22Rv1 (cell line): Measurements from ENCODE around the gene GIPC3.

Source experiments
- H3K27ac ChIP-seq: fragments of 450-650 bp; 2 replicates; pipeline ENCODE4 v1.5.1; 2017
- ZFX ChIP-seq: fragments of 450-650 bp; IDR thresholded peaks from 2 replicates; pipeline ENCODE4 v1.6.1; 2017; ENCODE audit warnings: antibody characterized with exemption, borderline replicate concordance
- TF ChIP-seq, protein P1 (sequence below): fragments of 450-650 bp; IDR thresholded peaks from 2 replicates; pipeline ENCODE4 v1.5.1; 2017; ENCODE audit warnings: mild to moderate bottlenecking

The GIPC3 gene

GRCh38 chr19:3613818-3614661, 28.8 kb downstream of the GIPC3 start:
- H3K27ac ChIP-seq = peak overlapping the region; percentile 60; the same call in 1 of the 2 replicates
- TF ChIP-seq, protein P1, sequence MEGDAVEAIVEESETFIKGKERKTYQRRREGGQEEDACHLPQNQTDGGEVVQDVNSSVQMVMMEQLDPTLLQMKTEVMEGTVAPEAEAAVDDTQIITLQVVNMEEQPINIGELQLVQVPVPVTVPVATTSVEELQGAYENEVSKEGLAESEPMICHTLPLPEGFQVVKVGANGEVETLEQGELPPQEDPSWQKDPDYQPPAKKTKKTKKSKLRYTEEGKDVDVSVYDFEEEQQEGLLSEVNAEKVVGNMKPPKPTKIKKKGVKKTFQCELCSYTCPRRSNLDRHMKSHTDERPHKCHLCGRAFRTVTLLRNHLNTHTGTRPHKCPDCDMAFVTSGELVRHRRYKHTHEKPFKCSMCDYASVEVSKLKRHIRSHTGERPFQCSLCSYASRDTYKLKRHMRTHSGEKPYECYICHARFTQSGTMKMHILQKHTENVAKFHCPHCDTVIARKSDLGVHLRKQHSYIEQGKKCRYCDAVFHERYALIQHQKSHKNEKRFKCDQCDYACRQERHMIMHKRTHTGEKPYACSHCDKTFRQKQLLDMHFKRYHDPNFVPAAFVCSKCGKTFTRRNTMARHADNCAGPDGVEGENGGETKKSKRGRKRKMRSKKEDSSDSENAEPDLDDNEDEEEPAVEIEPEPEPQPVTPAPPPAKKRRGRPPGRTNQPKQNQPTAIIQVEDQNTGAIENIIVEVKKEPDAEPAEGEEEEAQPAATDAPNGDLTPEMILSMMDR = no peak
- no peak for TF ChIP-seq ZFX

DNA sequence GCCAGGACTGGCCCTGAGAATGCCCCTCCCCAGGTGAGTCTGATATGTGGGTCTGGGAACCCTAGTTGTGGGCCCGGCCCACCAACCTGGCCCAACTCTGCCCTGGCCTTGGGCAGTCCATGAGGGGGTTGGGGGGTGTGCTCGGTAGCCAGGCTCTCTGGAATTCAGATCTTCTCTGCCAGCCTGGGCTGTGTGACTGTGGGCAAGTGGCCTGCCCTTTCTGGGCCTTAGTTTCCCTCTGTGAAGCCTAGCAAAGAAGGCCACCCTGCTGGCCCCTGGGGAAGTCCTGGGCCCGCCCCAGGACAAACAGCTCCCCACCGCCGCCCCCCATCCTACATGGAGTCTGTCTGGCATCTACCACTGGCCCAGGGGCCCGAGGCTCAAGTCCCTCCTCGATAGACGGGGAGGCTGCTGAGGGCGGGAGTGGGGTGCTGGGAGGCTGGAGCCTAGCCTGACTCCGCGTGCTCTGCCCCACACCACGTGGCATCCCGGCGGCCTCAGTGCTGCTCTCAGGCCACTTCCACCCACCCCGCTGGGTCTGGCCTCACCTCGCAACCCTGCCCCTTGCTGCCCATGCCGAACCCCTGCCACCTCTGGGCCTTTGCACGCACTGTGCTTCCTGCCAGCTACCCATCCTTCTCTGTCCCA, 29.7 kb downstream of the GIPC3 start:
- TF ChIP-seq, protein P1 = no peak
- TF ChIP-seq ZFX = no peak
- no peak overlapping the region for H3K27ac ChIP-seq

DNA sequence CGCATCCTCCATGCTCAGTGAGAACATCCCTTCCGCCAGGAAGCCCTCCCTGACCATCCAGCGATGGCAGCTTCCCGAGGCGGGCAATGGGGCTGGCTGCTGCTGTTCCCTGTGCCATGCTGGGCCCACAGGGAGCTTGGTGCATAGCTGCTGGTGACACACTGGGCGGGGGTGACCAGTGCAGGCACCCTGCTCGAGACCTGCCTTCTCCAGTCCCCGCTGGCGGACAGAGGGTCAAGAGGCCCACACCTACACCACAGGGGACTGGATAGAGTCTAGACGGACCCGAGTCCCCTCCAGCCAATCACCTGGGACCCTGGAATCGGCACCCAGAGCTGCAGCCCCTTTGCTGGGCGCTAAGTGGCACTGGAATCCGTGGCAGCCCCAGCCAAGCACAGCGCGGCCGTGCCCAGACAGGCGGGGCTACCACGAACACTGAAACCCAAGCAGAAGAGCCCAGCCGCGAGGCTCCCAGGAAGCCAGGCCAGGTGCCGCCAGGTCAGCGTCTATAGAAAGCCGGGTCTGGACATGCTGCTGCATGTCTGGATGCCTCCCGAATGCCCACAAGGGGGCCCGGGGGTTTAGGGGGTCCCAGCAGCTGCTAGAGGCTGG, 30.4 kb downstream of the GIPC3 start:
- H3K27ac ChIP-seq = no peak overlapping the region
- TF ChIP-seq ZFX = no peak
- TF ChIP-seq, protein P1 = no peak

DNA sequence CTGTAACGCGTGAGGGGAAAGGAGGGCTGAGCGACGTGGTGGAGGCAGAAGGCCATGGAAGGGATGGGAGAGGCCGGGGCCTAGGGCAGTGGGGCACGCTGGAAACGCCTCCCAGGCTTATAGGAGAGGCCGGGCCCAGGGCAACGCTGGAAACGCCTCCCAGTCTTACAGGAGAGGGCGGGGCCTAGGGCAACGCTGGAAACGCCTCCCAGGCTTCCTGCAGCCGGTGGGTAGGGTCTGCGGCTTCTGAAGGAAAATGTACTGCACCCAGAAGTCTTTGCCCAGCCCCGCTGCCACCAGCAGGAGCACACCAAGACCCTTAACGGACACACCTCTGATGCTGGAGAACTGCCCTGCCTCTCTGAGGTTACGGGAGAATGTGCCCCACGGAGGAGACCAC, 32.2 kb downstream of the GIPC3 start:
- H3K27ac ChIP-seq = no peak overlapping the region
- no peak for TF ChIP-seq ZFX
- TF ChIP-seq, protein P1 = no peak

DNA sequence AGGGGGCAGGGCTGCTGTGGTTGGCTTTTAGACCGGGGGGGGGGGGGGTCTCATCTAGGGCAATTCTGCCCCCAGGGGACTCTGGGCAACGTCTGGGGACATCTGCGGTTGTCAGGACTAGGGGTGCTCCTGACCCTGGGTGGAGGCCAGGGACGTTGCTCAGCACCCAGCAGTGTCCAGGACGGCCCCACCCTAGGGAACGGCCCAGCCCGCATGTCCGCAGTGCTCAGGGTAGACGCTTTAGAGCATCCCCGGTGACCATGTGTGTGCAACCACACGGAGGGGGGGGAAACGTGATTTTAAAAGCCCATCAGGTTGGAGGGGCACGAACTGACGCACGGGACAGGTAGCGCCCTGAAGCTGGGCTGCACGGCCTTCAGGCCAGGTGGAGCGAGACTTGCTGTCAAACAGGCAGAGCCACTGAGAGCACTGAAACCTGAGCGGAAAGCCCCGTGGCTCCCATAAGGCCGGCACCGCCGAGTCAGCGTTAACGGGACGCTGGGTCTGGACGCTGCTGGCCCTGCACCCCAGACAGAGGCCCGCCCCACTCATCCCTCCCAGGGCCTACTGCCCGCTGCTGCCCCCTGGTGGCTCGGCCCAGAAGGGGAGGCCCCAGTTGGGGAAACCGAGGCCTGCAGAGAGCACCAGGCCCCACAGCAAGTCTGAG, 33.0 kb downstream of the GIPC3 start:
- no peak for TF ChIP-seq ZFX
- TF ChIP-seq, protein P1 = peak; percentile 91
- no peak overlapping the region for H3K27ac ChIP-seq

GRCh38 chr19:3618811-3619630, 33.7 kb downstream of the GIPC3 start:
- TF ChIP-seq, protein P1 = peak; percentile 53
- no peak for TF ChIP-seq ZFX
- no peak overlapping the region for H3K27ac ChIP-seq
